K562 treated with DMSO at 1 percent for 48 hours (cell line): ENCODE measurements around the gene PAN3. TPM values are rescaled to one million over a fixed set of nuclear protein-coding genes. Genes with fewer than 3 reads are reported as not detected.

Experiments
- total RNA-seq: library from RNA; unstranded; fragments of 300-600 nt; gene quantifications from 2 replicates; pipeline ENCODE4 v1.2.3, GENCODE V29; 2022; ENCODE audit warnings: low replicate concordance; ENCODE audit errors: extremely low read depth

PAN3 gene, protein sequence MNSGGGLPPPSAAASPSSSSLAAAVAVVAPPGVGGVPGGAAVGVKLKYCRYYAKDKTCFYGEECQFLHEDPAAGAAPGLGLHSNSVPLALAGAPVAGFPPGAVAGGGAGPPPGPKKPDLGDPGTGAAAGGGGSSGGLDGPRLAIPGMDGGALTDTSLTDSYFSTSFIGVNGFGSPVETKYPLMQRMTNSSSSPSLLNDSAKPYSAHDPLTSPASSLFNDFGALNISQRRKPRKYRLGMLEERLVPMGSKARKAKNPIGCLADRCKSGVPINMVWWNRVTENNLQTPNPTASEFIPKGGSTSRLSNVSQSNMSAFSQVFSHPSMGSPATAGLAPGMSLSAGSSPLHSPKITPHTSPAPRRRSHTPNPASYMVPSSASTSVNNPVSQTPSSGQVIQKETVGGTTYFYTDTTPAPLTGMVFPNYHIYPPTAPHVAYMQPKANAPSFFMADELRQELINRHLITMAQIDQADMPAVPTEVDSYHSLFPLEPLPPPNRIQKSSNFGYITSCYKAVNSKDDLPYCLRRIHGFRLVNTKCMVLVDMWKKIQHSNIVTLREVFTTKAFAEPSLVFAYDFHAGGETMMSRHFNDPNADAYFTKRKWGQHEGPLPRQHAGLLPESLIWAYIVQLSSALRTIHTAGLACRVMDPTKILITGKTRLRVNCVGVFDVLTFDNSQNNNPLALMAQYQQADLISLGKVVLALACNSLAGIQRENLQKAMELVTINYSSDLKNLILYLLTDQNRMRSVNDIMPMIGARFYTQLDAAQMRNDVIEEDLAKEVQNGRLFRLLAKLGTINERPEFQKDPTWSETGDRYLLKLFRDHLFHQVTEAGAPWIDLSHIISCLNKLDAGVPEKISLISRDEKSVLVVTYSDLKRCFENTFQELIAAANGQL
- total RNA-seq, result not detected in 2 replicates

DNA sequence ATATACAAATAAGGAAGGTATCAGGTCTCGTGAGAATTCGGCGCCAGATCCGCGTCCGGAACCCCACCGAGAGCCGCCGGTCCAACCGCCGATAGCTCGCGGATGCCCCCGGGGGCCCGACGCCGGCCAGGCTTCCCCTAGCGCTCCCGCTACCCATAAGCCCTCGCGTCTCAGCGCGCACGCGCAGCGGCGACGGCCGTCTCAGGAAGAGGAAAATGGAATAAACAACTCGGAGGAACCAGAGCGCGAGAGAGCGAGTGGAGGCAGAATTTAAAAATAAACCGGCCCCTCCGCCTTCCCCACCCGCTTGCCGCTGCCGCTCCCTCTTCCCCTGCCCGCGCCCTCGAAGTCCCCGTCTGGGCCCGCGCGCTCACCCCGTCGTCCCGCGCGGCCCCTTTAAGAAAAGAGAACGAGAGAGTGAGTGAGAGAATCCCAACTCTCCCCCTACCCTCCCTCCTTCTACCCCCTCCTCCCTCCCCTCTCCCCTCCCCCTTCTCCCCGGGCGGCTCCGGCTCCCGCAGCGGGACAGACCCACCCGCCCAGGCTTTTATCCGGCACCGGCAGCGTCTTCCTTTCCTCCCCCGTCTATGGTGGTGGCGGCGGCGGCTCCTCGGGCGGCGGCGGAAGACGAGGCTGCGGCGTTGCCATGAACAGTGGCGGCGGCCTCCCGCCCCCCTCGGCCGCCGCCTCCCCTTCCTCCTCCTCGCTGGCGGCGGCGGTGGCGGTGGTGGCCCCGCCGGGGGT, at the start of gene PAN3:
Gene PAN3, plus strand, starts transcription at position 534 of the 744 bp plus-strand sequence. Its CDS starts 113 bp downstream, at position 647.

DNA sequence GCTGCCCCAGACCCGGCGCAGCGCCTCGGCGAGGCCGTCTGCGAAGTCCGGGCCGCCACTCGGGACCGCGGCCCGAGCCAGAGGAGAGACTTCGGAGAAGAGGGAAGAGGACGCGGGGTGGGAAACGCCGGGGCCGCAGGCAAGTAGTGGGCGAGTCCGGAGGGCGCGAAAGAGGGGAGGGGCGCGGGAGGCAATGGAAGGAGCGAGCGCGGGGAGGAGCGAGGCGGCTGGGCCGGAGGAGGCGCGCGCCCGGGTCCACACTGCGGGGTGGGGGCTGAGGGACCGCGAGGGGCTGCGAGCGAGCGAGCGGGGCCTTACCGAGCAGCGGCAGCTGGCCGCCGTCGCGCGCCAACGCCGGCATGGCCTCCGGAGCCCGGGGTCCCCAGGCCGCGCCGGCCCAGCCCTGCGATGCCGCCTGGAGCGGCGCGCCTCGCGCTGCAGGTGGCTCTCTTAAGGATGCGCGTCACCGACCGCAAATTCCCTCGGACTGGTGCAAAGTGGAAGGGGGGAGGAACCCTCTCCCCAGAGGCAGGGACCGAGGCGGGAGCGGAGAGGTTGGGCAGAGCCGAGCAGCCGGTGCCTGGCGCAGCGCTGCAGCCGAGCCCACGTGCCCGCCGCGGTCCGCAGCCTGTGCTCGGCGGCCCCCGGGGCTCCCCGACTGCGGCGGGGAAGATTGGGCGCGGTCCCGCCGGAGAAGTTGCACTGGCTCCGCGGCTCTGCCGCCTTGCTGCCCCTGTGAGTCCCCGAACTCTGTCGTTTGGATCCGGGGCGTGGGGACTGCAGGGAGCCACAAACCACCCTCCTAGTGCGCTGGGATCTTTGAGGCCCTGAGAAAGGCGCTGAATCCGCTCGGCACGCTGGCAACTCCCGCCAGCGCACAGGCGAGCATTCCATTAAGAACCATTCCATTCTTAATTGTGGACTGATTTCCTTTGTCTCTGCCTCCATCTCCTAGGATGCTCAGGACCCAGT, 37.9 kb upstream of the PAN3 start, which contains the start of gene FLT3:
Gene FLT3, minus strand, starts transcription at position 427 of the 972 bp plus-strand sequence. Its CDS starts 66 bp downstream, at position 361.

Other genes with a start within 250 kb of the PAN3 start
- gene PDX1, start 218.5 kb upstream of the PAN3 start, total RNA-seq, result not detected in 2 replicates
- gene CDX2, start 169.2 kb upstream of the PAN3 start, total RNA-seq, result not detected in 2 replicates
- gene URAD, start 149.9 kb upstream of the PAN3 start, total RNA-seq, result not detected in 2 replicates
- not detected in 2 replicates for gene FLT3, start 38.0 kb upstream of the PAN3 start, total RNA-seq